SK-N-MC (cell line): ENCODE data around the gene RBM39.
"Not testable (repeated sequence)": the region's sequence is repeated elsewhere in the genome, so short reads cannot be mapped to it uniquely, and the experiment has no call there.

Experiments
- EZH2 ChIP-seq: fragments of 200-600 bp; sonication (generic); IDR thresholded peaks from one replicate; pipeline ENCODE4 v1.6.1; 2017; ENCODE audit warnings: antibody characterized with exemption
- POLR2AphosphoS5 ChIP-seq: IDR thresholded peaks from 2 replicates; pipeline ENCODE4 v1.6.1; 2012; ENCODE audit warnings: mild to moderate bottlenecking, low read depth, low read length, borderline replicate concordance

- TF ChIP-seq POLR2AphosphoS5, EZH2: not testable (repeated sequence)
Observed at GRCh38 chr20:35783811-35784210, 41.8 kb upstream of the RBM39 start.
